22Rv1 (cell line): ENCODE results near the gene FAM107B.
"Not testable (repeated sequence)": the region's sequence is repeated elsewhere in the genome, so short reads cannot be mapped to it uniquely, and the experiment has no call there.

Source experiments
- H3K27ac ChIP-seq: fragments of 450-650 bp; 2 replicates; pipeline ENCODE4 v1.5.1; 2017
- CTCF ChIP-seq: fragments of 450-650 bp; IDR thresholded peaks from 2 replicates; pipeline ENCODE4 v1.5.1; 2017; ENCODE audit warnings: mild to moderate bottlenecking
- ZFX ChIP-seq: fragments of 450-650 bp; IDR thresholded peaks from 2 replicates; pipeline ENCODE4 v1.6.1; 2017; ENCODE audit warnings: antibody characterized with exemption, borderline replicate concordance

FAM107B gene

GRCh38 chr10:14661818-14662217 is 112.9 kb downstream of the FAM107B start:
- TF ChIP-seq ZFX = no peak
- H3K27ac ChIP-seq = no peak overlapping the region

- H3K27ac ChIP-seq = no peak overlapping the region
- TF ChIP-seq ZFX (no peak), CTCF (no peak)
These were observed 113.9 kb downstream of the FAM107B start for GRCh38 chr10:14660831-14661230.

- no peak overlapping the region for H3K27ac ChIP-seq
- TF ChIP-seq CTCF (no peak), ZFX (no peak)
These were observed 115.0 kb downstream of the FAM107B start for GRCh38 chr10:14659626-14660196.

- not testable (repeated sequence) for H3K27ac ChIP-seq
These were observed 115.6 kb downstream of the FAM107B start for GRCh38 chr10:14659137-14659536.

- no peak for TF ChIP-seq ZFX
- TF ChIP-seq CTCF = no peak
- H3K27ac ChIP-seq = no peak overlapping the region
These were observed 116.2 kb downstream of the FAM107B start for GRCh38 chr10:14658331-14659127.

- no peak overlapping the region for H3K27ac ChIP-seq
- TF ChIP-seq ZFX (no peak), CTCF (no peak)
These were observed 118.5 kb downstream of the FAM107B start for GRCh38 chr10:14656052-14656730.

- H3K27ac ChIP-seq = no peak overlapping the region
- TF ChIP-seq CTCF = no peak
- no peak for TF ChIP-seq ZFX
These were observed 119.8 kb downstream of the FAM107B start for GRCh38 chr10:14654821-14655382.
